Brain microvascular endothelial cell (primary cell): ENCODE results near the gene ZNF746.

ENCODE experiments used
- DNase-seq: peaks from one replicate; pipeline ENCODE4 v3.0.0-alpha.2; 2020
- H3K27ac ChIP-seq: fragments of 250-450 bp; sonication (Bioruptor Pico); 2 replicates; pipeline ENCODE4 v1.5.1; 2020; ENCODE audit warnings: mild to moderate bottlenecking, moderate library complexity
- H3K27me3 ChIP-seq: fragments of 250-450 bp; sonication (Bioruptor Pico); replicated peaks from 2 replicates; pipeline ENCODE4 v1.5.1; 2020; ENCODE audit warnings: mild to moderate bottlenecking
- H3K36me3 ChIP-seq: fragments of 250-450 bp; sonication (Bioruptor Pico); replicated peaks from 2 replicates; pipeline ENCODE4 v1.5.1; 2020; ENCODE audit warnings: mild to moderate bottlenecking
- H3K4me3 ChIP-seq: 2 replicates; pipeline ENCODE4 v1.5.1; 2011; ENCODE audit warnings: low read depth, mild to moderate bottlenecking, control low read depth, low read length, moderate library complexity
- in situ Hi-C: cut with HindIII; loops from 2 replicates; pipeline ENCODE4 v1.10.0; 2017; ENCODE audit warnings: low sequenced_read_pairs, low pct_ligation_motif_present
- TF ChIP-seq, protein P1 (sequence below): IDR thresholded peaks from 2 replicates; pipeline ENCODE4 v1.5.1; 2011; ENCODE audit warnings: low read depth, mild to moderate bottlenecking, moderate library complexity, low read length, control low read depth, inconsistent platforms; ENCODE audit errors: missing control alignments

ZNF746 gene

DNA sequence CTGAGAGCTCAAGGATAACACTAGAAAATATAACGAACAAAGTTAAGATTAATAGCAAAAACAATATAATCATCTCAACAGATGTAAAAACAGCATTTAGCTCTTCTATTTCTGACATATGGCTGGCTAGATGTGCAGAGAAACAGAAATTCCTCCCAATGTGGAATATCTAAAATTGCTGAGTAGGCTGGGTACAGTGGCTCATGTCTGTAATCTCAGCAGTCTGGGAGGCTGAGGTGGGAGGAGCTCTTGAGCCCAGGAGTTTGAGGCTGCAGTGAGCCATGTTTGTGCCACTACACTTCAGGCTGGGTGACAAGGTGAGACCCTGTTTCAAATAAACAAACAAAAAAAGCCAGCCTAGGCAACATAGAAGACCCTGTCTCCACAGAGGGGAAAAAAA, 18.0 kb downstream of the ZNF746 start:
- in situ Hi-C loops, result no loop called here
- TF ChIP-seq, protein P1, sequence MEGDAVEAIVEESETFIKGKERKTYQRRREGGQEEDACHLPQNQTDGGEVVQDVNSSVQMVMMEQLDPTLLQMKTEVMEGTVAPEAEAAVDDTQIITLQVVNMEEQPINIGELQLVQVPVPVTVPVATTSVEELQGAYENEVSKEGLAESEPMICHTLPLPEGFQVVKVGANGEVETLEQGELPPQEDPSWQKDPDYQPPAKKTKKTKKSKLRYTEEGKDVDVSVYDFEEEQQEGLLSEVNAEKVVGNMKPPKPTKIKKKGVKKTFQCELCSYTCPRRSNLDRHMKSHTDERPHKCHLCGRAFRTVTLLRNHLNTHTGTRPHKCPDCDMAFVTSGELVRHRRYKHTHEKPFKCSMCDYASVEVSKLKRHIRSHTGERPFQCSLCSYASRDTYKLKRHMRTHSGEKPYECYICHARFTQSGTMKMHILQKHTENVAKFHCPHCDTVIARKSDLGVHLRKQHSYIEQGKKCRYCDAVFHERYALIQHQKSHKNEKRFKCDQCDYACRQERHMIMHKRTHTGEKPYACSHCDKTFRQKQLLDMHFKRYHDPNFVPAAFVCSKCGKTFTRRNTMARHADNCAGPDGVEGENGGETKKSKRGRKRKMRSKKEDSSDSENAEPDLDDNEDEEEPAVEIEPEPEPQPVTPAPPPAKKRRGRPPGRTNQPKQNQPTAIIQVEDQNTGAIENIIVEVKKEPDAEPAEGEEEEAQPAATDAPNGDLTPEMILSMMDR, result no peak
- Histone ChIP-seq H3K4me3 (no peak overlapping the region), H3K27ac (no peak overlapping the region), H3K27me3 (no peaks in the 10 kb centered on the region), H3K36me3 (peaks cover 28% of the 10 kb centered on the region)
- DNase-seq, result no peak

DNA sequence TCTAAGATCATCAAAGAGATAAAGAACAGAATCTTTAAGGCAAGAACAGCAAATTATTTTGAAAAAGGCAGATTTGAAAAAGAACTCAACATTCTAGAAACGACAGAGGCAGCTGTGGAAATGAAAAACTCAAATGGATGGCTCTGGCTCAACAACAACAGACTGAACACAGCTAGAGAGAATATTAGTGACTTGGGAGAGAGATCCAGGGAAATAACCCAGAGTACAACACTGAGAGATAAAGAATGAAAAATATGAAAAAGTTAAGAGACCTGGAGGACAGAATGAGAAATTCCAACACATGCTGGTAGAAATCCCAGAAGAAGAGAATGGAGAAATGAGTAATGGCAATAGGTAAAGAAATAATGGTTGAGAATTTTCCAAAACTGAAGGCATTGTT, 18.9 kb downstream of the ZNF746 start:
- in situ Hi-C loops, result no loop called here
- TF ChIP-seq, protein P1, result no peak
- Histone ChIP-seq H3K36me3 (peaks cover 34% of the 10 kb centered on the region), H3K27ac (no peak overlapping the region), H3K27me3 (no peaks in the 10 kb centered on the region), H3K4me3 (no peak overlapping the region)
- DNase-seq, result no peak

DNA sequence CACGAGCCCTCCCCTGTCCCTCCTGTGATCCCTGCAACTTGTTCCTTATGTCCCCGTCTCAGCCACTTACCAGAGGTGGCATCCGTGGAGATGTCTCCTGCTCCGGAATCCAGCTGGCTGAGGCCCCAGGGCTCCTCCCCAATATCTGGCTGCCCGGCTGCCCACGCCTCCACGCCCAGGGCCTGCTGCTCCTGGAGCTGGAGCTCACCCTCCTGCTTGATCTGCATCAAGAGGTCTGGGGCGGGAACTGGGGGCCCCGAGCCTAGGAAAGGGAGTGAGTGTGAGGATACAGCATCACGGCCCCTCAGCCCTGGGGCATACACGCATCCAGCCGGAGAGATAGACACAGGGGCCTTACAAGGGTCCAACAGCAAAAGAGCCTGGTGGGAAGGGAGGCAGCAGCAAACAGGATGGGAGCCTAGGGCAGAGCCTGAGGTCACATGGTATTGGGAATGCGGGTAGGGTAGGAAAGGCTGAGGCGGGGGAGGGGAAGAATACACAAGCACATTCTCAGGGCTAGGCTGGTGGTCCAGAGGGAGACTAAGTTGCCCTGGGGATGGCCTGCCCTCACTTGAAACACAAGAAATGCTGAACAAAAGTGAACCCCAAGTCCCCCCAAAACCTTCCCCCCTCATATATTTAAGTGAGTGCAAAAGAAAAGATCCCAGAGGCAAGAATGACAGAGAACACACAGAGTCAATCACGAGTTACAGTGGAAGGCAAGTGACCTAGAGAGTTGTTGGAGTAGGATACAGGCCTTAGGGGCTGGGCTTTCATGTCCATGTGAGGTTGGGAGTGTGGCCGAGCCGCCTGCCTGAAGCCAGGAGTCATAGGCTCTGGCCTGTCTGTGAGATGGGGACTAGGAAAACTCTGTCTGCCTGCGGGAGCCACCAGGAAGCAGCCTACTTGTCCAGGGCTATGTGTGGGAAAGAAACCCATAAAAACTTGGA, 19.8 kb downstream of the ZNF746 start:
- H3K27me3 ChIP-seq, result no peaks in the 10 kb centered on the region
- no peak for DNase-seq
- TF ChIP-seq, protein P1, result no peak
- H3K27ac ChIP-seq, result no peak overlapping the region
- peaks cover 43% of the 10 kb centered on the region for H3K36me3 ChIP-seq
- H3K4me3 ChIP-seq, result no peak overlapping the region
- in situ Hi-C loops, result no loop called here

DNA sequence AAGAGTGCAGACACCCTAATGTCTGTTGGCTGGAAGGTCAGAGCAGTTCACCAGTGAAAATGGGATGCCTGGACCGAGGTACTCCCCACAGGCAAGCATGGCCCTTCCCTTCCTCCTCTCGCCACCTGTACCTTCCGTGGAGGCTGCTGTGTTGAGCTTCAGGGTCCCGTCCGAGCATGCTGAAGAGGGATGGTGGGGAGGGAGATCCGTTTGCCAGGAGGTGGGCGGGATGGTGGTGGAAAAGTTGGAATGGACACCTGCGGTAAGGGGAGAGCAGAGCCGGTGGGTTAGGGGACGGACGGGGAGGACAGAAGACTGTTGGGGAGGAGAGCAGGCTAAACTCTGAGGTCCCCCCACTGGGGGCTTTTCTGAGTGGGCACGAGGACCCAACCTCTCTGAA, 20.8 kb downstream of the ZNF746 start:
- in situ Hi-C loops, result no loop called here
- Histone ChIP-seq H3K27ac (no peak overlapping the region), H3K4me3 (no peak overlapping the region), H3K27me3 (no peaks in the 10 kb centered on the region), H3K36me3 (peaks cover 53% of the 10 kb centered on the region)
- DNase-seq, result no peak
- TF ChIP-seq, protein P1, result no peak

DNA sequence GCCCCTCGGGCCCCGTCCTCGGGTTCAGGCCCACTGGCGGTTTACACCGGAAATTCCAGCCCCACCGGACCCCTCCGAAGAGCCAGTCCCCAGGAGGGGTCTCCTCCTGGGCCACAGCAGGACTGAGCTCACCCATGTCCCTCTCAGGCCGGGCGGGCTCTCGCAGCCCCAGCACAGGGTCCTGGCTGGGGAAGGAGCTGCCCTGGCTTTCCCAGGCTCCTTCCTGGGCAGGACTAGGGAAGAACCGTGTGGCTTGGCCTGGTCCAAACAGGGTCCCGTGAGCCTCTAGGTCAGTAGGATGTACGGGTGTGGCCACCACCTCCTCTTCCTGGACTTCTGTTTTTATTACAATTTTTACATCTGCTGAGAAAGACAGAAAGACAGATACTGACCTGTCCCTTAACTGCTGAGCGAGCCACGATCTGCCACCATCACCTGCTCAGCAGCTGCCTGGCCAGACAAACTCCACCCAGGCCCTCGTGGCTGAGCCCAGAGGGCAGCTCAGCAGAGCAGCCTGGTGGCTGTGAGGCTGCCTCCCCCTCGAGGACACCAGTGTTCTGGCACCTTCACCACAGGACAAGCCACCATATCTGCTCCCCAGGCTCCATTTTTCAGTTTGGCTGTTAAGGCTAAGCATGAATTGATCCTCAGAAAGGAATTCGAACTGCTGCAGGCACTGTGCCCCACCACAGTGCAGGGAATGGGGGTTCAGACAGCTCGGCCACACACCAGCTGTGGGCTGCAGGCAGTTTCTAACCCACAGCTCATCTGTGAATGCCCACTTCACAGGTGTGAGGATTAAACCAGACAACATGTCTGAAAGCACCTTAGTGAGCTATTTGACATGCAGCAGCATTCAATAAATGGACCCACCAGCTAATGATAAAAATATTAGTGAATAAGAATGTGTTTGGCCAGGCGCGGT, 22.2 kb downstream of the ZNF746 start:
- H3K36me3 ChIP-seq, result peaks cover 57% of the 10 kb centered on the region
- H3K4me3 ChIP-seq, result no peak overlapping the region
- H3K27me3 ChIP-seq, result no peaks in the 10 kb centered on the region
- TF ChIP-seq, protein P1, result no peak
- in situ Hi-C loops, result no loop called here
- H3K27ac ChIP-seq, result no peak overlapping the region
- DNase-seq, result no peak
